Activated CD8-positive, alpha-beta T cell treated with anti-CD3 and anti-CD28 coated beads, Interleukin-2, amount 10 ng/mL, durations not matched to agents 7 days and 5 days (primary cell): Measurements from ENCODE around the gene KRT6A. TPM values are rescaled to one million over a fixed set of nuclear protein-coding genes. Genes with fewer than 3 reads are reported as not detected.
"Not testable (repeated sequence)": the region's sequence is repeated elsewhere in the genome, so short reads cannot be mapped to it uniquely, and the experiment has no call there.

Source experiments
- ATAC-seq: fragments of 150-1000 bp; cut with Tn5 transposase; one replicate; pipeline ENCODE4 v1.10.0; 2021; ENCODE audit warnings: moderate library complexity
- CTCF ChIA-PET: fragments of 350-600 bp; sonication (Branson Sonifier 250); formaldehyde crosslinking; loops from one replicate; lab custom pipeline; 2021; ENCODE audit warnings: antibody characterized with exemption; lab: Charles Lee
- POLR2A ChIA-PET: fragments of 350-600 bp; sonication (Branson Sonifier 250); formaldehyde crosslinking; loops from one replicate; lab custom pipeline; 2021; ENCODE audit warnings: antibody characterized with exemption; lab: Charles Lee
- DNase-seq: peaks from one replicate; pipeline ENCODE4 v3.0.0-alpha.2; 2020
- H3K27ac Mint-ChIP-seq: one replicate; pipeline ENCODE4 v1.8.0; 2021; ENCODE audit warnings: mild to moderate bottlenecking, mixed read lengths
- H3K27me3 Mint-ChIP-seq: one replicate; pipeline ENCODE4 v1.8.0; 2021; ENCODE audit warnings: low read depth, mixed read lengths
- H3K36me3 Mint-ChIP-seq: one replicate; pipeline ENCODE4 v1.8.0; 2021; ENCODE audit warnings: low read depth, mixed read lengths
- H3K4me1 Mint-ChIP-seq: one replicate; pipeline ENCODE4 v1.8.0; 2021; ENCODE audit warnings: low read depth, mixed read lengths
- H3K4me3 Mint-ChIP-seq: one replicate; pipeline ENCODE4 v1.8.0; 2021; ENCODE audit warnings: mild to moderate bottlenecking, mixed read lengths
- H3K9me3 Mint-ChIP-seq: one replicate; pipeline ENCODE4 v1.8.0; 2022; ENCODE audit warnings: mixed read lengths; ENCODE audit not compliant: insufficient read depth
- total RNA-seq, 2 experiments: library from RNA; stranded (reverse); gene quantifications; one replicate each; pipeline ENCODE4 v1.2.3, GENCODE V29; 2021

The KRT6A gene
- total RNA-seq, 2 experiments from 2014 or later = not detected

- H3K27ac Mint-ChIP-seq = no peak overlapping the region
- H3K4me1 Mint-ChIP-seq = no peaks in the 10 kb centered on the region
- POLR2A ChIA-PET = no interaction called here
- no peaks in the 10 kb centered on the region for H3K36me3 Mint-ChIP-seq
- CTCF ChIA-PET = no interaction called here
- no peak overlapping the region for H3K4me3 Mint-ChIP-seq
- H3K27me3 Mint-ChIP-seq = peaks cover 40% of the 10 kb centered on the region
- no peak for ATAC-seq
- DNase-seq = no peak
- no peaks in the 10 kb centered on the region for H3K9me3 Mint-ChIP-seq
Observed at GRCh38 chr12:52498946-52499345, 5.9 kb upstream of the KRT6A start.

GRCh38 chr12:52497975-52498374 lies 4.9 kb upstream of the KRT6A start:
- Mint-ChIP-seq H3K4me3 (no peak overlapping the region), H3K9me3 (no peaks in the 10 kb centered on the region), H3K27me3 (peaks cover 34% of the 10 kb centered on the region), H3K36me3 (no peaks in the 10 kb centered on the region), H3K4me1 (no peaks in the 10 kb centered on the region), H3K27ac (no peak overlapping the region)
- CTCF ChIA-PET = no interaction called here
- no peak for ATAC-seq
- POLR2A ChIA-PET = no interaction called here
- DNase-seq = no peak

GRCh38 chr12:52496590-52497071 lies 3.6 kb upstream of the KRT6A start:
- no peak overlapping the region for H3K27ac Mint-ChIP-seq
- peaks cover 24% of the 10 kb centered on the region for H3K27me3 Mint-ChIP-seq
- ChIA-PET POLR2A (no interaction called here), CTCF (interaction anchor here (1.0 to 1.4 kb wide), 2 partner anchors 10 to 169 kb away, joined by 3 read pairs; no protein-coding TSS in a partner anchor)
- H3K4me1 Mint-ChIP-seq = no peaks in the 10 kb centered on the region
- H3K9me3 Mint-ChIP-seq = no peaks in the 10 kb centered on the region
- no peaks in the 10 kb centered on the region for H3K36me3 Mint-ChIP-seq
- no peak overlapping the region for H3K4me3 Mint-ChIP-seq
- DNase-seq (no peak), ATAC-seq (no peak)

- no peak for DNase-seq
- H3K9me3 Mint-ChIP-seq = no peaks in the 10 kb centered on the region
- H3K4me3 Mint-ChIP-seq = no peak overlapping the region
- no peak for ATAC-seq
- POLR2A ChIA-PET = no interaction called here
- H3K4me1 Mint-ChIP-seq = no peaks in the 10 kb centered on the region
- H3K36me3 Mint-ChIP-seq = no peaks in the 10 kb centered on the region
- peaks cover 22% of the 10 kb centered on the region for H3K27me3 Mint-ChIP-seq
- CTCF ChIA-PET = interaction anchor here (1.0 to 1.4 kb wide), 2 partner anchors 11 to 169 kb away, joined by 3 read pairs; no protein-coding TSS in a partner anchor
- no peak overlapping the region for H3K27ac Mint-ChIP-seq
Observed at GRCh38 chr12:52496054-52496453, 3.0 kb upstream of the KRT6A start.

GRCh38 chr12:52495389-52495788 lies 2.3 kb upstream of the KRT6A start:
- no peak overlapping the region for H3K27ac Mint-ChIP-seq
- no peak overlapping the region for H3K4me3 Mint-ChIP-seq
- ChIA-PET CTCF (interaction anchor here (1.0 kb wide), 1 partner anchor 123 kb away, joined by 5 read pairs; no protein-coding TSS in a partner anchor), POLR2A (no interaction called here)
- H3K9me3 Mint-ChIP-seq = no peaks in the 10 kb centered on the region
- ATAC-seq (no peak), DNase-seq (no peak)
- no peaks in the 10 kb centered on the region for H3K4me1 Mint-ChIP-seq
- no peaks in the 10 kb centered on the region for H3K36me3 Mint-ChIP-seq
- peaks cover 18% of the 10 kb centered on the region for H3K27me3 Mint-ChIP-seq

GRCh38 chr12:52494518-52494917 lies 1.5 kb upstream of the KRT6A start:
- CTCF ChIA-PET = interaction anchor here (1.0 to 1.4 kb wide), 2 partner anchors 122 to 385 kb away, joined by 4 to 5 read pairs; no protein-coding TSS in a partner anchor
- Mint-ChIP-seq H3K27ac (no peak overlapping the region), H3K4me3 (no peak overlapping the region), H3K9me3 (no peaks in the 10 kb centered on the region), H3K4me1 (no peaks in the 10 kb centered on the region), H3K27me3 (peaks cover 15% of the 10 kb centered on the region), H3K36me3 (no peaks in the 10 kb centered on the region)
- DNase-seq (no peak), ATAC-seq (no peak)
- POLR2A ChIA-PET = no interaction called here

- no peak overlapping the region for H3K27ac Mint-ChIP-seq
- H3K27me3 Mint-ChIP-seq = peaks cover 15% of the 10 kb centered on the region
- ChIA-PET CTCF (interaction anchor here (1.4 kb wide), 1 partner anchor 386 kb away, joined by 4 read pairs; no protein-coding TSS in a partner anchor), POLR2A (no interaction called here)
- H3K9me3 Mint-ChIP-seq = no peaks in the 10 kb centered on the region
- H3K36me3 Mint-ChIP-seq = no peaks in the 10 kb centered on the region
- ATAC-seq = no peak
- no peak overlapping the region for H3K4me3 Mint-ChIP-seq
- no peaks in the 10 kb centered on the region for H3K4me1 Mint-ChIP-seq
- no peak for DNase-seq
Observed at GRCh38 chr12:52494100-52494499, 1.0 kb upstream of the KRT6A start.

GRCh38 chr12:52492405-52492804 lies 652 bp downstream of the KRT6A start:
- CTCF ChIA-PET, H3K27ac Mint-ChIP-seq, H3K4me1 Mint-ChIP-seq, H3K4me3 Mint-ChIP-seq, POLR2A ChIA-PET, DNase-seq, ATAC-seq, H3K9me3 Mint-ChIP-seq, H3K36me3 Mint-ChIP-seq: not testable (repeated sequence)
- H3K27me3 Mint-ChIP-seq = peaks cover 12% of the 10 kb centered on the region

- H3K4me1 Mint-ChIP-seq, H3K9me3 Mint-ChIP-seq, H3K36me3 Mint-ChIP-seq, H3K4me3 Mint-ChIP-seq, ATAC-seq, CTCF ChIA-PET, DNase-seq, POLR2A ChIA-PET, H3K27ac Mint-ChIP-seq: not testable (repeated sequence)
- H3K27me3 Mint-ChIP-seq = peaks cover 17% of the 10 kb centered on the region
Observed at GRCh38 chr12:52491495-52491894, 1.6 kb downstream of the KRT6A start.

GRCh38 chr12:52488736-52489135 lies 4.3 kb downstream of the KRT6A start:
- ChIA-PET CTCF (no interaction called here), POLR2A (no interaction called here)
- ATAC-seq (no peak), DNase-seq (no peak)
- no peaks in the 10 kb centered on the region for H3K4me1 Mint-ChIP-seq
- H3K4me3 Mint-ChIP-seq = no peak overlapping the region
- H3K27ac Mint-ChIP-seq = no peak overlapping the region
- peaks cover 5% of the 10 kb centered on the region for H3K9me3 Mint-ChIP-seq
- H3K27me3 Mint-ChIP-seq = peaks cover 26% of the 10 kb centered on the region
- H3K36me3 Mint-ChIP-seq = no peaks in the 10 kb centered on the region

- H3K36me3 Mint-ChIP-seq, H3K4me3 Mint-ChIP-seq, H3K27ac Mint-ChIP-seq, POLR2A ChIA-PET, H3K4me1 Mint-ChIP-seq, CTCF ChIA-PET, DNase-seq, ATAC-seq, H3K9me3 Mint-ChIP-seq: not testable (repeated sequence)
- peaks cover 34% of the 10 kb centered on the region for H3K27me3 Mint-ChIP-seq
Observed at GRCh38 chr12:52487744-52488443, 5.2 kb downstream of the KRT6A start.

GRCh38 chr12:52487211-52487610 lies 5.8 kb downstream of the KRT6A start:
- CTCF ChIA-PET = no interaction called here
- no peaks in the 10 kb centered on the region for H3K36me3 Mint-ChIP-seq
- ATAC-seq = no peak

More at GRCh38 chr12:52487211-52487610, 5.8 kb downstream of the KRT6A start:
- H3K9me3 Mint-ChIP-seq = peaks cover 5% of the 10 kb centered on the region
- no peak for DNase-seq
- no peak overlapping the region for H3K4me3 Mint-ChIP-seq
- no peaks in the 10 kb centered on the region for H3K4me1 Mint-ChIP-seq
- H3K27me3 Mint-ChIP-seq = peaks cover 37% of the 10 kb centered on the region
- H3K27ac Mint-ChIP-seq = no peak overlapping the region
- POLR2A ChIA-PET = no interaction called here
